Endothelial cell (in vitro differentiated cells): ENCODE results near the gene INO80. TPM values are rescaled to one million over a fixed set of nuclear protein-coding genes. Genes with fewer than 3 reads are reported as not detected.

Experiments used
- DNase-seq: peaks from one replicate; pipeline ENCODE4 v3.0.0; 2021; ENCODE audit warnings: low spot score
- H3K27ac Mint-ChIP-seq: one replicate; pipeline ENCODE4 v1.8.0; 2021; ENCODE audit warnings: mixed read lengths, inconsistent platforms; ENCODE audit not compliant: unreplicated experiment
- H3K27me3 Mint-ChIP-seq: one replicate; pipeline ENCODE4 v1.8.0; 2021; ENCODE audit warnings: mild to moderate bottlenecking, moderate library complexity, mixed read lengths, inconsistent platforms; ENCODE audit not compliant: unreplicated experiment
- H3K36me3 Mint-ChIP-seq: one replicate; pipeline ENCODE4 v1.8.0; 2021; ENCODE audit warnings: mild to moderate bottlenecking, low read depth, mixed read lengths, inconsistent platforms; ENCODE audit not compliant: unreplicated experiment
- H3K4me1 Mint-ChIP-seq: one replicate; pipeline ENCODE4 v1.8.0; 2021; ENCODE audit warnings: mild to moderate bottlenecking, mixed read lengths, inconsistent platforms; ENCODE audit not compliant: unreplicated experiment
- H3K4me3 Mint-ChIP-seq: one replicate; pipeline ENCODE4 v1.8.0; 2021; ENCODE audit warnings: mild to moderate bottlenecking, mixed read lengths, inconsistent platforms; ENCODE audit not compliant: unreplicated experiment
- H3K9me3 Mint-ChIP-seq: one replicate; pipeline ENCODE4 v1.8.0; 2021; ENCODE audit warnings: mixed read lengths, inconsistent platforms; ENCODE audit not compliant: unreplicated experiment
- total RNA-seq: library from RNA; stranded (reverse); fragmentation: NEBNext Ultra II Directional; extraction: Animal tissue kit (Norgen Biotek cat#: 25700); gene quantifications from one replicate; pipeline ENCODE4 v1.2.1, GENCODE V29; 2021; ENCODE audit not compliant: unreplicated experiment
- TF ChIP-seq, protein P1 (sequence below): fragments of 200-600 bp; sonication (generic); IDR thresholded peaks from one replicate; pipeline ENCODE4 v1.5.0; 2021; ENCODE audit warnings: antibody characterized with exemption; ENCODE audit not compliant: unreplicated experiment

The INO80 gene
- total RNA-seq, 1 donor from 2014 or later: 26.6 TPM

DNA sequence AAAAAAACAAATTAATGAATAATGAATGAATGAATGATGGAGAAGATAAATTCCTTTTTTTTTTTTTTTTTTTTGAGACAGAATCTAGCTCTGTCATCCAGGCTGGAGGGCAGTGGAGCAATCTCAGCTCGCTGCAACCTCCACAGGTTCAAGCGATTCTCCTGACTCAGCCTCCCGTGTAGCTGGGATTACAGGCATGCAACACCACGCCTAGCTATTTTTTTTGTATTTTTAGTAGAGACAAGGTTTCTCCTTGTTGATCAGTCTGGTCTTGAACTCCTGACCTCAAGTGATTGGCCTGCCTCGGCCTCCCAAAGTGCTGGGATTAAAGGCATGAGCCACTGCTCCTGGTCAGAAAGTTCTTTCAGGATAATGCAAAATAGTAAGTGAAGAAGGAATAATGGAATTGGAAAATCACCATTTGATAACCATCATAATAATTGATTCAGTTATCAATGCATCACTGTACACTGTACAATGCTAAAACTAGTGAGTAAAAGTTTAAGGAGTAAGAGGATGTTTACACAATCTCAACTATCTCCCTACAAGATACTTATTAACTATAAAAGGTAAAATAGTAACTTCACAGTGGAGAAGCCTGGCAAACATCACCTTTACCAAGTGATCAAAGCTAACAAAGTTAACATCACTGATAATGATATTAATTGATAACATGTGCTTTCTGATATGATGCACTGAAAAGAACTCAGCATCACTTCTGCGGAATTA is 12.3 kb upstream of the INO80 start:
- Mint-ChIP-seq H3K9me3 (no peaks in the 10 kb centered on the region), H3K4me1 (peaks cover 5% of the 10 kb centered on the region), H3K4me3 (no peak overlapping the region), H3K36me3 (no peaks in the 10 kb centered on the region), H3K27me3 (peaks cover 5% of the 10 kb centered on the region), H3K27ac (no peak overlapping the region)
- DNase-seq: no peak
- TF ChIP-seq, protein P1, sequence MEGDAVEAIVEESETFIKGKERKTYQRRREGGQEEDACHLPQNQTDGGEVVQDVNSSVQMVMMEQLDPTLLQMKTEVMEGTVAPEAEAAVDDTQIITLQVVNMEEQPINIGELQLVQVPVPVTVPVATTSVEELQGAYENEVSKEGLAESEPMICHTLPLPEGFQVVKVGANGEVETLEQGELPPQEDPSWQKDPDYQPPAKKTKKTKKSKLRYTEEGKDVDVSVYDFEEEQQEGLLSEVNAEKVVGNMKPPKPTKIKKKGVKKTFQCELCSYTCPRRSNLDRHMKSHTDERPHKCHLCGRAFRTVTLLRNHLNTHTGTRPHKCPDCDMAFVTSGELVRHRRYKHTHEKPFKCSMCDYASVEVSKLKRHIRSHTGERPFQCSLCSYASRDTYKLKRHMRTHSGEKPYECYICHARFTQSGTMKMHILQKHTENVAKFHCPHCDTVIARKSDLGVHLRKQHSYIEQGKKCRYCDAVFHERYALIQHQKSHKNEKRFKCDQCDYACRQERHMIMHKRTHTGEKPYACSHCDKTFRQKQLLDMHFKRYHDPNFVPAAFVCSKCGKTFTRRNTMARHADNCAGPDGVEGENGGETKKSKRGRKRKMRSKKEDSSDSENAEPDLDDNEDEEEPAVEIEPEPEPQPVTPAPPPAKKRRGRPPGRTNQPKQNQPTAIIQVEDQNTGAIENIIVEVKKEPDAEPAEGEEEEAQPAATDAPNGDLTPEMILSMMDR: no peak

DNA sequence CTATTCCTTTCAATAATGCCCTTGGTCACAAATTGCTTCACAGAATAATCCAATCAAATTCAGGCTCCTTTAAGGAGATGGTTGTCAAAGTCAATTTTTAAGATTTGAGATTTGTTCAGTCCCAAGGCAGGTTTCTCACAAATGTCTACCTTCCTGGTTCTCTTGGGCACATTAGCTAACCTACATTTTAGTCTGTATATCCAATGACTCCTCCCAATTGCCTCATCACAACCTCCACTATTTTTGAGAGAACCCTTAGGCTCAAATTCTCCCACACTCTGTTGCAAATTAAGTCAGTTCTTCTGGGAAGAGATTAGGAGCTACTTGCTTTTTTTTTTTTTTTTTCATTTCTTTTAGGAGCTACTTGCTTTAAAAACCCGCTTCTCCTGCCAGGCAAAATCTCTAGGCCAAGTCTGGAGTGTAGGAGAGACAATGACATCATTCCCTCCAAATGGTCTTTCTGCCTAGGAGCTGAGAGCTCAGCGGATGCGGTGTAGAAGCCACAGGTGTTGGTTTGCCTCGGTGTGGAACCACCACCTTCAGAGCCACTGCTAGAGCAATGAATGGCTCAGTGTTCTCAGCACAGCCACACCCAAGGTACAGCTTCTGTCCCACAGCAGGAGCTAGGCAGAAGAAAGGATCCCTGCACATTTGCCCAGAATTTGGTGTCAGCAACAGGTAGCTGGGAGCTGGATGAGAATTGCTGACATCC is 10.0 kb upstream of the INO80 start:
- Mint-ChIP-seq H3K4me3 (no peak overlapping the region), H3K4me1 (peaks cover 5% of the 10 kb centered on the region), H3K36me3 (no peaks in the 10 kb centered on the region), H3K27me3 (peaks cover 4% of the 10 kb centered on the region), H3K9me3 (no peaks in the 10 kb centered on the region), H3K27ac (no peak overlapping the region)
- TF ChIP-seq, protein P1: no peak
- no peak for DNase-seq

DNA sequence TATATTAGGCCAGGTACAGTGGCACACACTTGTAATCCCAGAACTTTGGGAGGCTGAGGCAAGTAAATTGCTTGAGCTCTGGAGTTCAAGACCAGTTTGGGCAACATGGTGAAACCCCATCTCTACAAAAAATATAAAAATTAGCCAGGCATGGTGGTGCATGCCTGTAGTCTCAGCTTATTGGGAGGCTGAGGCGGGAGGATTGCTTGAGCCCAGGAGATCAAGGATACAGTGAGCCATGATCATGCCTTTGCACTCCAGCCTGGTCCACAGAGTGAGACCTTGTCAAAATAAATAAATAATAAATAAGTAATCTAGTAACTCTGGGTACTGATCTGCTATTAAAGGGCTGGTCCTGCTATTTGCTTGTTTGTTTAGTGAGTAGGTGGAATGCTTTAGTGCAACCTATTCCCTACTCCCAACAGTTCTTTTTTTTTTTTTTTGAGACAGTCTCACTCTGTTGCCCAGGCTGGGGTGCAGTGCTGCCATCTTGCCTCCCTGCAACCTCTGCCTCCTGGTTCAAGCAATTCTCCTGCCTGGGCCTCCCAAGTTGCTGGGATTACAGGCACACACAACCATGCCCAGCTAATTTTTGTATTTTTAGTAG is 9.1 kb upstream of the INO80 start:
- peaks cover 4% of the 10 kb centered on the region for H3K27me3 Mint-ChIP-seq
- H3K9me3 Mint-ChIP-seq: no peaks in the 10 kb centered on the region
- peaks cover 5% of the 10 kb centered on the region for H3K4me1 Mint-ChIP-seq
- no peak overlapping the region for H3K27ac Mint-ChIP-seq
- TF ChIP-seq, protein P1: no peak
- DNase-seq: no peak
- H3K4me3 Mint-ChIP-seq: no peak overlapping the region
- H3K36me3 Mint-ChIP-seq: no peaks in the 10 kb centered on the region

DNA sequence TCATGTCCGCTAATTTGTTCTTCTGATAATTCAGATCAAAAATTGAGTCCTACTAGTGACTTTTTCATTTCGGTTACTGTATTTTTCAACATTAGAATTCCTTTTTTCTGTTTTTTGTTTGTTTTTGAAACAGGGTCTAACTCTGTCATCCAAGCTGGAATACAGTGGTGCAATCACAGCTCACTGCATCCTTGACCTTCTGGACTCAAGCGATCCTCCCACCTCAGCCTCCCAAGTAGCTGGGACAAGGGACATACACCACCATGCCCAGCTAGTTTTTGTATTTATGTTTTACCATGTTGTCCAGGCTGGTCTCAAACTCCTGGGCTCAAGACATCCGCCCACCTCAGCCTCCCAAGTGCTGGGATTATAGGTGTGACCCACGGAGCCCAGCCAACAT is 8.0 kb upstream of the INO80 start:
- H3K27ac Mint-ChIP-seq: no peak overlapping the region
- TF ChIP-seq, protein P1: no peak
- no peak overlapping the region for H3K4me3 Mint-ChIP-seq
- H3K27me3 Mint-ChIP-seq: peaks cover 4% of the 10 kb centered on the region
- no peak for DNase-seq
- H3K4me1 Mint-ChIP-seq: peaks cover 5% of the 10 kb centered on the region
- no peaks in the 10 kb centered on the region for H3K36me3 Mint-ChIP-seq
- H3K9me3 Mint-ChIP-seq: no peaks in the 10 kb centered on the region

DNA sequence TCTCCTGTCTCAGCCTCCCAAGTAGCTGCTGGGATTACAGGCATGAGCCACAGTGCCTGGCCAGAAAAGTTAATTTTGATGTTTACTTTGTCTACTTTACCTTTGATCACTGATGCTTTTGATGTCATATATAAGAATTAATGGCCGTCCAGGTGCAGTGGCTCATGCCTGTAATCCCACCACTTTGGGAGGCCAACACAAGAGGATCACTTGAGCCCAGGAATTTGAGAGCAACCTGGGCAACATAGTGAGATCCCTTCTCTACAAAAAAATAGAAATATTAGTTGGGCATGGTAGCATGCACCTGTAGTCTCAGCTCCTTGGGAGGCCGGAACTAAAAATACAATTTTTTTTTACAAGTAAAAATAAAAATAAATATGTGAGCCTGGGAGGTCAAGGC is 6.8 kb upstream of the INO80 start:
- Mint-ChIP-seq H3K36me3 (no peaks in the 10 kb centered on the region), H3K9me3 (no peaks in the 10 kb centered on the region), H3K27ac (no peak overlapping the region), H3K27me3 (peaks cover 4% of the 10 kb centered on the region), H3K4me3 (no peak overlapping the region), H3K4me1 (peaks cover 5% of the 10 kb centered on the region)
- no peak for DNase-seq
- TF ChIP-seq, protein P1: no peak
